ENCODE results near the gene CSMD2.

CSMD2 gene

GRCh38 chr1:34156739-34157138 is 8.3 kb downstream of the CSMD2 start:
- DNase-seq (ENCODE audit: low read depth in 2 of 3, low spot score in 1 of 3), result no peak

GRCh38 chr1:34155860-34156259 is 9.2 kb downstream of the CSMD2 start:
- DNase-seq (ENCODE audit: low read depth in 2 of 3, low spot score in 1 of 3), result no peak

GRCh38 chr1:34153246-34153645 is 11.8 kb downstream of the CSMD2 start:
- DNase-seq (ENCODE audit: low read depth in 2 of 3, low spot score in 1 of 3), result no peak

GRCh38 chr1:34149501-34149900 is 15.5 kb downstream of the CSMD2 start:
- DNase-seq (ENCODE audit: low read depth in 2 of 3, low spot score in 1 of 3), result no peak

- no peak for DNase-seq (ENCODE audit: low read depth in 2 of 3, low spot score in 1 of 3)
Measured at GRCh38 chr1:34147301-34147700, 17.7 kb downstream of the CSMD2 start.

GRCh38 chr1:34144766-34145165 is 20.3 kb downstream of the CSMD2 start:
- DNase-seq (ENCODE audit: low read depth in 2 of 3, low spot score in 1 of 3), result no peak

- no peak for DNase-seq (ENCODE audit: low read depth in 2 of 3, low spot score in 1 of 3)
Measured at GRCh38 chr1:34143975-34144374, 21.1 kb downstream of the CSMD2 start.

- no peak for DNase-seq (ENCODE audit: low read depth in 2 of 3, low spot score in 1 of 3)
Measured at GRCh38 chr1:34140011-34140676, 24.9 kb downstream of the CSMD2 start.

- no peak for DNase-seq (ENCODE audit: low read depth in 2 of 3, low spot score in 1 of 3)
Measured at GRCh38 chr1:34137411-34137810, 27.6 kb downstream of the CSMD2 start.

- DNase-seq (ENCODE audit: low read depth in 2 of 3, low spot score in 1 of 3), result no peak
Measured at GRCh38 chr1:34132161-34132420, 32.9 kb downstream of the CSMD2 start.

GRCh38 chr1:34131396-34132160 is 33.5 kb downstream of the CSMD2 start:
- no peak for DNase-seq (ENCODE audit: low read depth in 2 of 3, low spot score in 1 of 3)

GRCh38 chr1:34130306-34130705 is 34.7 kb downstream of the CSMD2 start:
- DNase-seq (ENCODE audit: low read depth in 2 of 3, low spot score in 1 of 3), result no peak

GRCh38 chr1:34129630-34130029 is 35.4 kb downstream of the CSMD2 start:
- no peak for DNase-seq (ENCODE audit: low read depth in 2 of 3, low spot score in 1 of 3)

- no peak for DNase-seq (ENCODE audit: low read depth in 2 of 3, low spot score in 1 of 3)
Measured at GRCh38 chr1:34128186-34128889, 36.7 kb downstream of the CSMD2 start.

GRCh38 chr1:34127006-34128000 is 37.7 kb downstream of the CSMD2 start:
- DNase-seq (ENCODE audit: low read depth in 2 of 3, low spot score in 1 of 3), result no peak

- no peak for DNase-seq (ENCODE audit: low read depth in 2 of 3, low spot score in 1 of 3)
Measured at GRCh38 chr1:34126486-34126885, 38.5 kb downstream of the CSMD2 start.

- DNase-seq (ENCODE audit: low read depth in 2 of 3, low spot score in 1 of 3), result no peak
Measured at GRCh38 chr1:34125721-34126380, 39.2 kb downstream of the CSMD2 start.

GRCh38 chr1:34122080-34122932 is 42.7 kb downstream of the CSMD2 start:
- DNase-seq (ENCODE audit: low read depth in 2 of 3, low spot score in 1 of 3), result no peak

GRCh38 chr1:34115233-34115632 is 49.8 kb downstream of the CSMD2 start:
- DNase-seq (ENCODE audit: low read depth in 2 of 3, low spot score in 1 of 3), result no peak

- no peak for DNase-seq (ENCODE audit: low read depth in 2 of 3, low spot score in 1 of 3)
Measured at GRCh38 chr1:34113887-34114286, 51.1 kb downstream of the CSMD2 start.

All from stimulated activated CD4-positive, alpha-beta T cell treated with anti-CD3 and anti-CD28 coated beads, Interleukin-12 subunit alpha, Interleukin-12 subunit beta, amount 100 ng/mL, for 48 hours (primary cell).